Gastrocnemius medialis (tissue), 4 donors: ENCODE results near the gene ITPR1. TPM values are rescaled to one million over a fixed set of nuclear protein-coding genes. Genes with fewer than 3 reads are reported as not detected.

Experiments used
- ATAC-seq, 2 donors: fragments of 150-250 bp; one replicate each; pipeline ENCODE4 v1.9.1; 2016
- DNase-seq, 2 donors: peaks; one replicate each; pipeline ENCODE4 v3.0.0-alpha.2; 2019
- H3K27ac ChIP-seq, 4 donors: fragments of 200-600 bp; sonication (generic); 1 replicate in 1 of 4; 2 replicates in 3 of 4; pipeline ENCODE4 v1.5.1; 2016 to 2018; ENCODE audit warnings: mild to moderate bottlenecking in 2 of 4, moderate library complexity in 1 of 4
- H3K27me3 ChIP-seq, 3 donors: fragments of 200-600 bp; sonication (generic) in 2 of 3; 1 replicate in 1 of 3; 2 replicates in 2 of 3; pipeline versions ENCODE4 v1.5.1 to v1.6.0; 2016 to 2019; ENCODE audit warnings: mild to moderate bottlenecking in 1 of 3, moderate library complexity in 1 of 3
- H3K36me3 ChIP-seq, 2 donors: fragments of 200-600 bp; sonication (generic) in 1 of 2; one replicate each; pipeline ENCODE4 v1.5.1; 2017 to 2018
- H3K4me1 ChIP-seq, 2 donors: fragments of 200-600 bp; sonication (generic) in 1 of 2; one replicate each; pipeline ENCODE4 v1.5.1; 2016 to 2017; ENCODE audit warnings: mild to moderate bottlenecking in 2 of 2
- H3K4me3 ChIP-seq, 4 donors: fragments of 200-600 bp; sonication (generic) in 3 of 4; 1 replicate in 1 of 4; 2 replicates in 3 of 4; pipeline ENCODE4 v1.5.1; 2016 to 2019; ENCODE audit warnings: mild to moderate bottlenecking in 2 of 4
- H3K9me3 ChIP-seq, 3 donors: fragments of 200-600 bp; sonication (generic) in 2 of 3; 1 replicate in 1 of 3; 2 replicates in 2 of 3; pipeline ENCODE4 v1.5.1; 2016 to 2019
- POLR2A ChIP-seq, 2 donors: fragments of 450-650 bp; IDR thresholded peaks; one replicate each; pipeline ENCODE4 v1.6.1; 2017; ENCODE audit warnings: antibody characterized with exemption in 2 of 2, mild to moderate bottlenecking in 2 of 2, moderate library complexity in 2 of 2
- in situ Hi-C, 4 donors: fragments of 200-750 bp; cut with MboI; loops; one replicate each; pipeline versions ENCODE4 v1.15.0 to v1.8.0; 2017; ENCODE audit warnings: low sequenced_read_pairs in 4 of 4
- intact Hi-C: fragments of 100-400 bp; cut with DNase I; formaldehyde crosslinking; loops from one replicate; pipeline ENCODE4 v1.15.1; 2023; ENCODE audit warnings: low total_unique reads
- total RNA-seq, 4 donors: library from RNA; depleted of rRNA; stranded (reverse); fragments of >200 nt; gene quantifications; one replicate each; pipeline versions ENCODE4 v1.1.0 to v1.2.3, GENCODE V29; 2016
- TF ChIP-seq, protein P1 (sequence below), 5 experiments: fragments of 450-650 bp in 3 of 5; fragments of 200-600 bp in 2 of 5; sonication (generic) in 2 of 5; IDR thresholded peaks in 4 of 5; conservative IDR thresholded peaks in 1 of 5; 1 replicate in 4 of 5; 2 replicates in 1 of 5; pipeline ENCODE4 v1.5.1; 2016 to 2019; ENCODE audit warnings: antibody characterized with exemption in 5 of 5, mild to moderate bottlenecking in 3 of 5, moderate library complexity in 3 of 5

The ITPR1 gene
- total RNA-seq, 4 donors from 2014 or later = 5.5 to 21.7 (median 11.3) TPM

DNA sequence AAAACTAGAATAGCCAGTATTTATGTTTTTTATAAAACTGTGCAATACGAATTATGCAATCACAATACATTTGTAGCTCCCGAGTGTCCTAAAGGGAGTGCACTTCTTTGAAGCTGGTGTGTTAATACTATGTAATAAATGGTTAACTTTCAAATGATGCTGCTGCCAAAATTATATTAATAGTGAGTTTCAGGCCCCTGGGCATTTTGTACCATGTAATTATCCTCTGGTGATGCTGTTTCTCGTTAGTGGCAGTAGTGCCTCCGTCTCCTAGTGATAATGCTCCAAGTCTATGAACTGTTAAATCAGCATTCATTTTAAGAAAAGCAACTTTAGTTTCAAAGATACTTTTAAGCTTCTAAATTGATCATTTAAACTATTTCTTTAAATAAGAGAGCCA is 353.4 kb downstream of the ITPR1 start:
- H3K4me3 ChIP-seq = no peak overlapping the region
- in situ Hi-C loops (no loop called here), intact Hi-C loops (no loop called here)
- H3K9me3 ChIP-seq = no peaks in the 10 kb centered on the region
- no peaks in the 10 kb centered on the region for H3K27me3 ChIP-seq
- H3K36me3 ChIP-seq = no peaks in the 10 kb centered on the region
- H3K4me1 ChIP-seq = peaks cover 12 to 22% of the 10 kb centered on the region in 2 donors
- H3K27ac ChIP-seq = no peak overlapping the region
- ATAC-seq (no peak), DNase-seq (no peak)
- TF ChIP-seq, protein P1, sequence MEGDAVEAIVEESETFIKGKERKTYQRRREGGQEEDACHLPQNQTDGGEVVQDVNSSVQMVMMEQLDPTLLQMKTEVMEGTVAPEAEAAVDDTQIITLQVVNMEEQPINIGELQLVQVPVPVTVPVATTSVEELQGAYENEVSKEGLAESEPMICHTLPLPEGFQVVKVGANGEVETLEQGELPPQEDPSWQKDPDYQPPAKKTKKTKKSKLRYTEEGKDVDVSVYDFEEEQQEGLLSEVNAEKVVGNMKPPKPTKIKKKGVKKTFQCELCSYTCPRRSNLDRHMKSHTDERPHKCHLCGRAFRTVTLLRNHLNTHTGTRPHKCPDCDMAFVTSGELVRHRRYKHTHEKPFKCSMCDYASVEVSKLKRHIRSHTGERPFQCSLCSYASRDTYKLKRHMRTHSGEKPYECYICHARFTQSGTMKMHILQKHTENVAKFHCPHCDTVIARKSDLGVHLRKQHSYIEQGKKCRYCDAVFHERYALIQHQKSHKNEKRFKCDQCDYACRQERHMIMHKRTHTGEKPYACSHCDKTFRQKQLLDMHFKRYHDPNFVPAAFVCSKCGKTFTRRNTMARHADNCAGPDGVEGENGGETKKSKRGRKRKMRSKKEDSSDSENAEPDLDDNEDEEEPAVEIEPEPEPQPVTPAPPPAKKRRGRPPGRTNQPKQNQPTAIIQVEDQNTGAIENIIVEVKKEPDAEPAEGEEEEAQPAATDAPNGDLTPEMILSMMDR (IDR thresholded peaks at IDR 0.05 in 4 of 5, conservative IDR thresholded peaks at IDR 0.05 in 1 of 5) = no peak
- TF ChIP-seq POLR2A (IDR thresholded peaks at IDR 0.05) = no peak

DNA sequence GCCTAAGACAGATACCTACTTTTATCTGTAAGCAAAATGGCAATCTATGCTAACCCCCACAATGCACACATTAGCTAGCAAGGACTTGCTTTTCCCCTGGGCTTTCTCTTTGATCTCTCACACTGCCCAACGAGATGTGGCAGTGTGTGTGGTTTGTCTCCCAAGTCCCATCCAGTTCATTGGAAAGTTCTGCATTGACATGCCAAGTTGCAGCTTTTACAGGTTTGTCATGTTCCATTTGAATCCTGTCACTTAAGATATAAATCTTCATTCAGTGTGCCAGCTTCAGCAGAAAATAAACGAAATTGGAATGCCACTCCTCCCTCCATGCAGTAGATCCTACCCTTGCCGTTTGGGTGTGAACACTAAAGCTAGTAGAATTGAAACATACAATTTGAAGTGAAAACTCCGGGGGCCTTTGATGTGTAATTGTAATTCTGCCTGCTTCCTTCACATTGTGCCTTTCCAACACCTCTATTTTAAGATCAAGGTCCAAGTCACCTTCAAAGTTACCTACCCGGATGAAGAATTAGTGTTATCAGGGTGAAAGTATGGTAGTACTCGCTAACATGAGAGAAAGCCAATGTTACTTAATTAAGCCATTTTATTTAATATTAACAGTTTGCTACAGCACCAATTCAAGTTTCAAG is 355.2 kb downstream of the ITPR1 start:
- TF ChIP-seq, protein P1 (IDR thresholded peaks at IDR 0.05 in 4 of 5, conservative IDR thresholded peaks at IDR 0.05 in 1 of 5) = no peak
- no peak for TF ChIP-seq POLR2A (IDR thresholded peaks at IDR 0.05)
- in situ Hi-C loops = no loop called here
- H3K27ac ChIP-seq = no peak overlapping the region

DNA sequence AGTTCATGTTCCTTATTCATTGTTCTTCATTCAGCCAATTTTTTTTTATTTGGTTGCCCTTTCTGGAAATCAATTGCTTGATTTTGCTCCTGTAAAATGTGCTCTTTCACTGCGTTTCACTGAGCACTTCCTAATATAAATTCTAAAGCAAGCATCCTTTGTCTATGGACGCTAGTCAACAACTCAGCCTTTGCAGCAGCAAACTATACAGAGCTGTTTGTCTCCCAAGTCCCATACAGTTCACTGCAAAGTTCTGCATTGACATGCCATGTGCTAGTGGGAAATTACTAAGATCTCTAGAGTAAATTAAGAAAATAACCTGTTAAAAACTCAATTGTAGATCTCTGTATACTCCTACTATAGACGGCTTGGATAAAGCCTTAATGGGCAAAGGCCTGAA is 356.0 kb downstream of the ITPR1 start:
- Histone ChIP-seq H3K9me3 (no peaks in the 10 kb centered on the region), H3K4me3 (no peak overlapping the region), H3K27ac (no peak overlapping the region), H3K4me1 (peaks cover 12 to 22% of the 10 kb centered on the region in 2 donors), H3K27me3 (no peaks in the 10 kb centered on the region), H3K36me3 (no peaks in the 10 kb centered on the region)
- intact Hi-C loops = no loop called here
- DNase-seq (no peak), ATAC-seq (no peak)
- in situ Hi-C loops = no loop called here
- no peak for TF ChIP-seq POLR2A (IDR thresholded peaks at IDR 0.05)
- TF ChIP-seq, protein P1 (IDR thresholded peaks at IDR 0.05 in 4 of 5, conservative IDR thresholded peaks at IDR 0.05 in 1 of 5) = no peak

More for the DNA sequence above, 355.2 kb downstream of the ITPR1 start:
- Histone ChIP-seq H3K4me1 (peaks cover 12 to 22% of the 10 kb centered on the region in 2 donors), H3K36me3 (no peaks in the 10 kb centered on the region), H3K4me3 (no peak overlapping the region), H3K27me3 (no peaks in the 10 kb centered on the region), H3K9me3 (no peaks in the 10 kb centered on the region)
- peak in 1 of 2 donors; percentile 27 for ATAC-seq
- no peak for DNase-seq
- intact Hi-C loops = no loop called here

DNA sequence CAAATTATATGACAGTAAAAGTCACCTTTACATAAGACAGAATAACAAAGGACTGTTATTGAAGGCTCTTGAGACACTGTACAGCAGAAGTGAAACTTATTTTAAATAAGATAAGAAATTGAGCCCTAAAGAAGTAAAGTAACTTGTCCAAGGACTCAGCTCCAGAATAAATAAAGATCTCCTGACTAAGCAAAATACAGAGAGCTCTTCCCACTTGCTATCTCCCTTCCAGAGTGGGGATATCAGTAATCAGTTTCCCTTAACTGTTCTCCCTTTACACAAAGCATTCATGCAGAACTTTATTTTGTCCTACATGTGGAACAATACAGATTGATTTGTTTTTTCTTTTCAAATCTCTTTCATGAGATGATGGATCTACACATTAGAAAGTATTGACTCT is 356.6 kb downstream of the ITPR1 start:
- intact Hi-C loops = no loop called here
- Histone ChIP-seq H3K36me3 (no peaks in the 10 kb centered on the region), H3K4me1 (peaks cover 12 to 22% of the 10 kb centered on the region in 2 donors), H3K27ac (no peak overlapping the region), H3K27me3 (no peaks in the 10 kb centered on the region), H3K4me3 (no peak overlapping the region), H3K9me3 (no peaks in the 10 kb centered on the region)
- TF ChIP-seq, protein P1 (IDR thresholded peaks at IDR 0.05 in 4 of 5, conservative IDR thresholded peaks at IDR 0.05 in 1 of 5) = no peak
- TF ChIP-seq POLR2A (IDR thresholded peaks at IDR 0.05) = no peak
- DNase-seq = no peak
- in situ Hi-C loops = no loop called here
- no peak for ATAC-seq
